Immature natural killer cell (primary cell): ENCODE results near the gene CD1E. TPM values are rescaled to one million over a fixed set of nuclear protein-coding genes. Genes with fewer than 3 reads are reported as not detected.
"Not testable (repeated sequence)": the region's sequence is repeated elsewhere in the genome, so short reads cannot be mapped to it uniquely, and the experiment has no call there.

ENCODE experiments used
- DNase-seq, 3 donors: peaks; one replicate each; pipeline ENCODE4 v3.0.0; 2022; ENCODE audit warnings: mixed read lengths in 1 of 3
- H3K27ac Mint-ChIP-seq, 6 donors: one replicate each; pipeline ENCODE4 v1.8.0; 2020; ENCODE audit warnings: mixed read lengths in 6 of 6, mild to moderate bottlenecking in 5 of 6, inconsistent platforms in 4 of 6, moderate library complexity in 3 of 6
- H3K27me3 Mint-ChIP-seq, 3 donors: one replicate each; pipeline ENCODE4 v1.8.0; 2020 to 2021; ENCODE audit warnings: low read depth in 3 of 3, mild to moderate bottlenecking in 3 of 3, mixed read lengths in 3 of 3, moderate library complexity in 3 of 3, inconsistent platforms in 1 of 3
- H3K36me3 Mint-ChIP-seq, 3 donors: one replicate each; pipeline ENCODE4 v1.8.0; 2020; ENCODE audit warnings: mixed read lengths in 3 of 3, inconsistent platforms in 2 of 3, mild to moderate bottlenecking in 2 of 3
- H3K4me1 Mint-ChIP-seq, 2 donors: one replicate each; pipeline ENCODE4 v1.8.0; 2020; ENCODE audit warnings: inconsistent platforms in 2 of 2, mild to moderate bottlenecking in 2 of 2, mixed read lengths in 2 of 2, moderate library complexity in 1 of 2
- H3K4me3 Mint-ChIP-seq, 5 donors: one replicate each; pipeline ENCODE4 v1.8.0; 2020; ENCODE audit warnings: mild to moderate bottlenecking in 5 of 5, mixed read lengths in 5 of 5, inconsistent platforms in 3 of 5, moderate library complexity in 3 of 5
- H3K9me3 Mint-ChIP-seq, 6 donors: one replicate each; pipeline ENCODE4 v1.8.0; 2020; ENCODE audit warnings: mild to moderate bottlenecking in 6 of 6, mixed read lengths in 6 of 6, inconsistent platforms in 4 of 6, moderate library complexity in 3 of 6
- polyA plus RNA-seq, 3 donors: library from polyadenylated mRNA; unstranded; fragments of 300-500 nt; fragmentation: Illumina TruSeq; gene quantifications; one replicate each; pipeline ENCODE4 v1.2.3, GENCODE V29; 2021

CD1E gene
- polyA plus RNA-seq, 3 donors from 2014 or later, result 3.1 to 3.3 TPM; not detected in 1

- no peak for DNase-seq
- H3K27me3 Mint-ChIP-seq, result peaks cover 2 to 14% (median 2%) of the 10 kb centered on the region in 3 donors
- peaks cover 0 to 2% (median 0%) of the 10 kb centered on the region in 6 donors for H3K9me3 Mint-ChIP-seq
- no peaks in the 10 kb centered on the region for H3K36me3 Mint-ChIP-seq
- H3K4me3 Mint-ChIP-seq, result no peak overlapping the region
- no peak overlapping the region for H3K27ac Mint-ChIP-seq
- H3K4me1 Mint-ChIP-seq, result peaks cover 7 to 17% of the 10 kb centered on the region in 2 donors
Measured at GRCh38 chr1:158334526-158335212, 19.0 kb upstream of the CD1E start.

GRCh38 chr1:158335213-158335532, 18.5 kb upstream of the CD1E start:
- Mint-ChIP-seq H3K4me1 (peaks cover 7 to 17% of the 10 kb centered on the region in 2 donors), H3K36me3 (no peaks in the 10 kb centered on the region), H3K9me3 (peaks cover 0 to 2% (median under 1%) of the 10 kb centered on the region in 6 donors), H3K27me3 (peaks cover 2 to 16% (median 2%) of the 10 kb centered on the region in 3 donors), H3K27ac (no peak overlapping the region), H3K4me3 (no peak overlapping the region)
- DNase-seq, result no peak

GRCh38 chr1:158336413-158336812, 17.3 kb upstream of the CD1E start:
- DNase-seq, H3K4me3 Mint-ChIP-seq, H3K9me3 Mint-ChIP-seq, H3K36me3 Mint-ChIP-seq, H3K27ac Mint-ChIP-seq: not testable (repeated sequence)
- Mint-ChIP-seq H3K4me1 (peaks cover 7 to 17% of the 10 kb centered on the region in 2 donors), H3K27me3 (peaks cover 2 to 17% (median 2%) of the 10 kb centered on the region in 3 donors)

- DNase-seq, H3K4me3 Mint-ChIP-seq, H3K9me3 Mint-ChIP-seq, H3K36me3 Mint-ChIP-seq, H3K4me1 Mint-ChIP-seq, H3K27ac Mint-ChIP-seq: not testable (repeated sequence)
- peaks cover 0 to 15% (median 2%) of the 10 kb centered on the region in 3 donors for H3K27me3 Mint-ChIP-seq
Measured at GRCh38 chr1:158348946-158349345, 4.7 kb upstream of the CD1E start.

- H3K27ac Mint-ChIP-seq, result no peak overlapping the region
- peaks cover 0 to 2% (median 0%) of the 10 kb centered on the region in 6 donors for H3K9me3 Mint-ChIP-seq
- H3K36me3 Mint-ChIP-seq, result no peaks in the 10 kb centered on the region
- H3K27me3 Mint-ChIP-seq, result peaks cover 1 to 7% (median 5%) of the 10 kb centered on the region in 3 donors
- no peak for DNase-seq
- H3K4me3 Mint-ChIP-seq, result no peak overlapping the region
- no peaks in the 10 kb centered on the region for H3K4me1 Mint-ChIP-seq
Measured at GRCh38 chr1:158354255-158354654, 561 bp downstream of the CD1E start.

- no peaks in the 10 kb centered on the region for H3K4me1 Mint-ChIP-seq
- H3K36me3 Mint-ChIP-seq, result peaks cover 0 to 3% (median 0%) of the 10 kb centered on the region in 3 donors
- peaks cover 0 to 2% (median 0%) of the 10 kb centered on the region in 6 donors for H3K9me3 Mint-ChIP-seq
- peaks cover 1 to 7% (median 5%) of the 10 kb centered on the region in 3 donors for H3K27me3 Mint-ChIP-seq
- no peak overlapping the region for H3K4me3 Mint-ChIP-seq
- DNase-seq, result no peak
- H3K27ac Mint-ChIP-seq, result no peak overlapping the region
Measured at GRCh38 chr1:158355773-158356285, 2.1 kb downstream of the CD1E start.

- Mint-ChIP-seq H3K9me3 (peaks cover 0 to 2% (median 0%) of the 10 kb centered on the region in 6 donors), H3K27ac (no peak overlapping the region), H3K36me3 (peaks cover 0 to 3% (median 0%) of the 10 kb centered on the region in 3 donors), H3K27me3 (peaks cover 1 to 9% (median 5%) of the 10 kb centered on the region in 3 donors), H3K4me3 (no peak overlapping the region), H3K4me1 (no peaks in the 10 kb centered on the region)
- DNase-seq, result no peak
Measured at GRCh38 chr1:158356616-158357015, 2.9 kb downstream of the CD1E start.

- H3K4me3 Mint-ChIP-seq, result no peak overlapping the region
- H3K36me3 Mint-ChIP-seq, result peaks cover 0 to 3% (median 0%) of the 10 kb centered on the region in 3 donors
- H3K4me1 Mint-ChIP-seq, result no peaks in the 10 kb centered on the region
- H3K27ac Mint-ChIP-seq, result no peak overlapping the region
- peaks cover 1 to 15% (median 5%) of the 10 kb centered on the region in 3 donors for H3K27me3 Mint-ChIP-seq
- DNase-seq, result no peak
- peaks cover 0 to 7% (median 0%) of the 10 kb centered on the region in 6 donors for H3K9me3 Mint-ChIP-seq
Measured at GRCh38 chr1:158357441-158357840, 3.7 kb downstream of the CD1E start.

- peaks cover 12 to 21% of the 10 kb centered on the region in 2 donors for H3K4me1 Mint-ChIP-seq
- no peak for DNase-seq
- H3K9me3 Mint-ChIP-seq, result peaks cover 0 to 10% (median 0%) of the 10 kb centered on the region in 6 donors
- H3K27ac Mint-ChIP-seq, result no peak overlapping the region
- no peak overlapping the region for H3K4me3 Mint-ChIP-seq
- H3K36me3 Mint-ChIP-seq, result peaks cover 0 to 3% (median 0%) of the 10 kb centered on the region in 3 donors
- H3K27me3 Mint-ChIP-seq, result peaks cover 8 to 15% (median 14%) of the 10 kb centered on the region in 3 donors
Measured at GRCh38 chr1:158362482-158362881, 8.8 kb downstream of the CD1E start.

- no peak overlapping the region for H3K27ac Mint-ChIP-seq
- peaks cover 8 to 18% (median 17%) of the 10 kb centered on the region in 3 donors for H3K27me3 Mint-ChIP-seq
- no peak overlapping the region for H3K4me3 Mint-ChIP-seq
- peaks cover 13 to 26% of the 10 kb centered on the region in 2 donors for H3K4me1 Mint-ChIP-seq
- peaks cover 0 to 10% (median 0%) of the 10 kb centered on the region in 6 donors for H3K9me3 Mint-ChIP-seq
- DNase-seq, result no peak
- H3K36me3 Mint-ChIP-seq, result peaks cover 0 to 3% (median 0%) of the 10 kb centered on the region in 3 donors
Measured at GRCh38 chr1:158362941-158363340, 9.2 kb downstream of the CD1E start.

- peaks cover 18 to 27% (median 20%) of the 10 kb centered on the region in 3 donors for H3K27me3 Mint-ChIP-seq
- H3K4me1 Mint-ChIP-seq, result peaks cover 13 to 27% of the 10 kb centered on the region in 2 donors
- H3K4me3 Mint-ChIP-seq, result peak overlapping the region in 3 of 5 donors; percentile 7 to 64 (median 21)
- no peak overlapping the region for H3K27ac Mint-ChIP-seq
- H3K9me3 Mint-ChIP-seq, result peaks cover 0 to 23% (median 11%) of the 10 kb centered on the region in 6 donors
- peak; percentile 51 to 55 (median 53) for DNase-seq
- H3K36me3 Mint-ChIP-seq, result peaks cover 0 to 2% (median 0%) of the 10 kb centered on the region in 3 donors
Measured at GRCh38 chr1:158366783-158367182, 13.1 kb downstream of the CD1E start.

- peaks cover 18 to 34% (median 27%) of the 10 kb centered on the region in 3 donors for H3K27me3 Mint-ChIP-seq
- no peak overlapping the region for H3K4me3 Mint-ChIP-seq
- peaks cover 0 to 9% (median 6%) of the 10 kb centered on the region in 3 donors for H3K36me3 Mint-ChIP-seq
- H3K9me3 Mint-ChIP-seq, result peaks cover 7 to 36% (median 18%) of the 10 kb centered on the region in 6 donors
- no peak overlapping the region for H3K27ac Mint-ChIP-seq
- DNase-seq, result no peak
- peaks cover 8 to 15% of the 10 kb centered on the region in 2 donors for H3K4me1 Mint-ChIP-seq
Measured at GRCh38 chr1:158371188-158371953, 17.7 kb downstream of the CD1E start.

- not testable (repeated sequence) for H3K36me3 Mint-ChIP-seq
Measured at GRCh38 chr1:158374101-158374500, 20.4 kb downstream of the CD1E start.

GRCh38 chr1:158374860-158375259, 21.2 kb downstream of the CD1E start:
- H3K4me3 Mint-ChIP-seq, result no peak overlapping the region
- DNase-seq, result no peak
- H3K36me3 Mint-ChIP-seq, result peaks cover 0 to 9% (median 6%) of the 10 kb centered on the region in 3 donors
- no peak overlapping the region for H3K27ac Mint-ChIP-seq
- H3K4me1 Mint-ChIP-seq, result no peaks in the 10 kb centered on the region
- H3K9me3 Mint-ChIP-seq, result peaks cover 5 to 30% (median 17%) of the 10 kb centered on the region in 6 donors
- peaks cover 8 to 25% (median 11%) of the 10 kb centered on the region in 3 donors for H3K27me3 Mint-ChIP-seq

More at GRCh38 chr1:158374101-158374500, 20.4 kb downstream of the CD1E start:
- Mint-ChIP-seq H3K27me3 (peaks cover 10 to 30% (median 14%) of the 10 kb centered on the region in 3 donors), H3K9me3 (peaks cover 7 to 30% (median 18%) of the 10 kb centered on the region in 6 donors)
- not testable (repeated sequence) for H3K27ac Mint-ChIP-seq, H3K4me1 Mint-ChIP-seq, H3K4me3 Mint-ChIP-seq, DNase-seq
